ENCODE measurements around the gene ACOT2.
"Not testable (repeated sequence)": the region's sequence is repeated elsewhere in the genome, so short reads cannot be mapped to it uniquely, and the experiment has no call there.

Gene ACOT2

DNA sequence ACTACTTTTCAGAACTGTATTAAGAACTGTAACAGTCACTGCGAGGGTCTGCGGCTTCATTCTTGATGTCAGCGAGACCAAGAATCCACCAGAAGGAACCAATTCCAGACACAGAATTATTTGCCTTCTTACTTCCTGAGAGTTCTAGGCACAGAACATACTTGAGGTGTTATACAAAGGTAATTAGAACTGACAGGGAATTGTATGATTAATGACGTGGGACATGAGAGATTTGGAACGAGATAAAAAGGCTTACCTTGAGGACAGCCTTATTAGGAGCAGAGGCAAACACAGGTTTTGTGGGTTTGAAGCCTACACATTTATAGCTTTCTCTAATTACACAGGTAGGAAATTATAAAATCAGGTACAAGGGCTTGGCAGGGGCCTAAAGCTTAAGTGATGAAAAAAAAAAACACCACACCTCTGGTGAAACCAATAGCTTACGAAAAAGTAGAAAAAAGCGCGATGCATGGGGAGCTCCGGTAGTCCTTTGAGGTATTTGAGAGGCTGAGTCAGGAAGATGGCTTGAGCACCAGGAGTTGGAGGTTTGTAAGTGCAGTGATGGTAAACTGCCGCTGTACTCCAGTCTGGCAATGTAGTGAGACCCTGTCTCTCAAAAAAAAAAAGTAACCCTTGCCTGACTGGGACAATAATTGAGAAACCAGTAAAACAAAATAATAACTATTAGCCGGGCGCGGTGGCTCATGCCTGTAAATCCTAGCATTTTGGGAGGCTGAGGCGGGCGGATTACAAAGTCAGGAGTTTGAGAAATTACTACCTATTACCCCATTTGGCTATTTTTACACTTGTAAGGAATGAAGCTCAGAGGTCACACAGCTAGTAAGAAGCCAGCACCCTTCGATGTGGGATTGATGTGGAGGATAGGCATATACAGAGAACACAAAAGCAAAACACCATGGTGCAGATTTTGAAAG, 795 bp upstream of the ACOT2 start:
- no peak for DNase-seq

DNA sequence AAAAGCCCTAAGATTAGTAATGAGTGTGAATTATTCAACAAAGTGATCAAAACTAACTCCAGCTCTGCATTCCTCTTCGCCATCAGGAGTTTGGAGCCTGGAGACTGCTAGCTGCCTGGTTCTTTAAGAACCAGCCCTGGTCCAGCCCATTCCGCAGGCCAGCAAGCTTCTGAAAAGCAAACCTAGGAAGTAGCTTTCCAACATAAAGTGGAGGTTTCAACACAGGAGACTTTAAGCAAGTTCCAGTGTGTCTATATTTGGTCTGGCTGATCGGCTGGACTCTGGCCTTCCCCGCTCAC, 178 bp upstream of the ACOT2 start:
- not testable (repeated sequence) for DNase-seq

DNA sequence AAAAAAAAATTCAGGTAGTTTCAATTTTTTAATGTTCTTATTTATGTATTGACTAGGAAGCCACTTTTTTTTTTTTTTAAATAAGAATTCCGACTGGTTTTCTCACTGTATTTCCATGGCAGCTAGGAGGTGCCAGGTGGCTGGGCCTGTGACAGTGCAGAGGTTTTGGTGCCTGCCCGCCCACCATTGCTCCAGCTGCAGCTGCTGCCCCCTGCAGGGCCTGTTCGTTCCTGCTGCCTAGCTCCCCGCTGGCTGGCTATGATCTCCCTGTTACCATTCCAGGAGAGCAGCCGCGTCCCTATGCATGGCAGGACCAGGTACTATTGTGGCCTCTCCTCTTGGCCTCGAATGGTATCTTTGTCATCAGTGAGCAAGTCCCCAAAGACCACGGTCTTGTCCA, 1.9 kb downstream of the ACOT2 start:
- DNase-seq = not testable (repeated sequence)

GRCh38 chr14:73573034-73573433, 4.0 kb downstream of the ACOT2 start:
- not testable (repeated sequence) for DNase-seq

DNA sequence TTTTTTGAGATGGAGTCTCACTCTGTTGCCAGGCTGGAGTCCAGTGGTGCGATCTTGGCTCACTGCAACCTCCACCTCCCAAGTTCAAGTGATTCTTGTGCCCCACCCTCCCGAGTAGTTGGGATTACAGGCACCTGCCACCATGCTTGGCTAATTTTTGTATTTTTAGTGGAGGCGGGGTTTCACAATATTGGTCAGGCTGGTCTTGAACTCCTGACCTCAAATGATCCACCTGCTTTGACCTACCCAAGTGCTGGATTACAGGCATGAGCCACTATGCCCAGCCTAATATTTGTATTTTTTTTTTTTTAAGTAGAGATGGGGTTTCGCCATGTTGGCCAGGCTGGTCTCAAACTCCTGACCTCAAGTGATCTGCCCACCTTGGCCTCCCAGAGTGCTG, 4.7 kb downstream of the ACOT2 start:
- not testable (repeated sequence) for DNase-seq

GRCh38 chr14:73574251-73574650, 5.2 kb downstream of the ACOT2 start:
- not testable (repeated sequence) for DNase-seq

DNA sequence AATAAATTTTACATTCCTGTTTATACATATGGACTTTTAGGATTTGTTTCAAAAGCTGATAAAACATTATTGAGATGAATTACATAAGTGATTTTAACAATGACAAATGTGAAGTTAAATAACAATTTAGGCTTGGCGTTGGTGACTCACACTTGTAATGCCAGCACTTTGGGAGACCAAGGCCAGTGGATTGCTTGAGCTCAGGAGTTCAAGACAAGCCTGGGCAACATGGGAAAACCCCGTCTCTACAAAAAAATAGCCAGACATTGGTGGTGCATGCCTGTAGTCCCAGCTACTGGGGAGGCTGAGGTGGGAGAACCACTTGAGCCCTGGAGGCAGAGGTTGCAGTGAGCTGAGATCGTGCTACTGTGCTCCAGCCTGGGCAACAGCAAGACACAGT, 7.4 kb downstream of the ACOT2 start:
- no peak for DNase-seq

- not testable (repeated sequence) for DNase-seq
These were observed 8.2 kb downstream of the ACOT2 start for GRCh38 chr14:73577214-73577613.

DNA sequence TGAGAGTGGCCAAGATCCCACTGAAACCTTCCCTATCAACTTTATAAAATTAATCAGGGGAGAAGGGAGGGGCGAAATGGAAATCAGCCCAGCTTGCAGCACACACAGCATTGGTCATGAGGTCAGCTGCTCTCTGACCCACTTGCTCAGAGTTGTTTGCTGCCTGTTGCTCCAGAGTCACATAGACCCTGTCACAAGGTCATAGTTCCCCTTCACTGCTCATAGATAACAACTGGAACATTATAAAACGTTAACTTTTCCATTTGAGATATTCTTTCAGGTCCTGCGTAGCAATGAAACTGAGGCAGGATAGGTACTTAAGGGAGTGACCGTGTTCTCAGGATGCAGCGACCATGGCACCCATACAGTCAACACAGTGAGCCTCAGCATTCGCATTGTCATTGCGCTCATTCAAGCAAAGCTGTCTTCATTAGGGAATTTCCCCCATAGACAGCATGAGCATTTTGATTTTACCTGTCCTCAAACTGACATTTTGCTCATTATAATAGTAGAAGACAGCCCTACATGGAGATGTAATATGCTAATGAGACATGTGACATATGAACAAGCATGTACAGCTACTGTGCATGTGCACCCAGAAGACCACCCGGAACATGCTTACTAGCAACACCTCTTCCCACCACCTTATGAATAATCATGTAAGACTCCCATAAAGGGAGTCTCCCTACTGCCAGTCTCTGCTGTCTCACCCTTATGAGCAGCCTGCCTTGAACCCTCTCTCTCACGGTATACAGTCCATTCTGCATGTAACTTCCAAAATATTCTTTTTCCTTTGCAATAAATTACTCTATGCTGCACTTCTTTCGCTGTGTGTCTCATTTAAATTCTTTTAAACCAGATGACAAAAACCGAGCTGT, 13.3 kb downstream of the ACOT2 start:
- not testable (repeated sequence) for DNase-seq

GRCh38 chr14:73588695-73589094, 19.7 kb downstream of the ACOT2 start:
- DNase-seq = no peak

GRCh38 chr14:73589116-73589515, 20.1 kb downstream of the ACOT2 start:
- no peak for DNase-seq

DNA sequence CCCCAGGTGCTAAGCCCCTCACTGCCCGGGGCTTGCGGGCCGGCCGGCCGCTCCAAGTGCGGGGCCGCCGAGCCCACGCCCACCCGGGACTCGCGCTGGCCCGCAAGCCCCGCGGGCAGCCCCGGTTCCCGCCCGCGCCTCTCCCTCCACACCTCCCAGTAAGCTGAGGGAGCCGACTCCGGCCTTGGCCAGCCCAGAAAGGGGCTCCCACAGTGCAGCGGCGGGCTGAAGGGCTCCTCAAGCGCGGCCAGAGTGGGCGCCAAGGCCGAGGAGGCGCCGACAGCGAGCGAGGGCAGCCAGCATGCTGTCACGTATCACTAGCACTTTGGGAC, 21.6 kb downstream of the ACOT2 start:
- DNase-seq = not testable (repeated sequence)

DNA sequence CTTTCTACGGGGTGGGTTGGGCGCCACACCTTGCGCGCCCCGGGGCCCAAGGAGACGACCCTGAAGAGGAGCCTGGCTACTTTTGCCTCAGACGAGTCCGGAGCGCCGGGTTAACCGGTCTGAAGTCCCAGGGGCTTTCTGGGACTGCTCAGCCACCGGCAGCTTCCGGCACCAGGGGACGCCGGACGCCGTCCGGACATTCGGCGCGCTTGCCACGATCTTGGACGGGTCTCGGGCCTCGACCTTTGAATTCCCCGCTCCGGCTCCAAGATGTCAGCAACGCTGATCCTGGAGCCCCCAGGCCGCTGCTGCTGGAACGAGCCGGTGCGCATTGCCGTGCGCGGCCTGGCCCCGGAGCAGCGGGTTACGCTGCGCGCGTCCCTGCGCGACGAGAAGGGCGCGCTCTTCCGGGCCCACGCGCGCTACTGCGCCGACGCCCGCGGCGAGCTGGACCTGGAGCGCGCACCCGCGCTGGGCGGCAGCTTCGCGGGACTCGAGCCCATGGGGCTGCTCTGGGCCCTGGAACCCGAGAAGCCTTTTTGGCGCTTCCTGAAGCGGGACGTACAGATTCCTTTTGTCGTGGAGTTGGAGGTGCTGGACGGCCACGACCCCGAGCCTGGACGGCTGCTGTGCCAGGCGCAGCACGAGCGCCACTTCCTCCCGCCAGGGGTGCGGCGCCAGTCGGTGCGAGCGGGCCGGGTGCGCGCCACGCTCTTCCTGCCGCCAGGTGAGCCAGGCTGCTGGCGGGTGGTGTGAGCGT, 22.9 kb downstream of the ACOT2 start, which contains the start of gene ACOT4:
Gene ACOT4, plus strand, starts transcription at position 184 of the 760 bp plus-strand sequence. Its CDS starts 87 bp downstream, at position 271.
- no peak for DNase-seq

DNA sequence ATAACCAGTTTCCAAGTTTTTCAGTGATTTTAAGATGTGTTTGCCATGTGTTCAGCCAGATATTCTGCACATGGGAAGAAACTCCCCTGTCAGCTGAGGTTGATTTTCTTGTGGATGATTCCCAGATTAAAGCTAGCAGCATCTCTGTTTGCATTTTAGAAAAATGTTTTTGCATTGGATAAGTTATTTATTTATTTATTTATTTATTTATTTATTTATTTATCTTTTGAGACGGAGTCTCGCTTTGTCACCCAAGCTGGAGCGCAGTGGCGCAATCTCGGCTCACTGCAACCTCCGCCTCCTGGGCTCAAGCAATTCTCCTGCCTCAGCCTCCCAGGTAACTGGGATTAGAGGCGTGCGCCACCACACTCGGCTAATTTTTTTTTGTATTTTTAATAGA, 25.5 kb downstream of the ACOT2 start:
- no peak for DNase-seq

- DNase-seq = no peak
These were observed 30.5 kb downstream of the ACOT2 start for GRCh38 chr14:73599499-73599898.

DNA sequence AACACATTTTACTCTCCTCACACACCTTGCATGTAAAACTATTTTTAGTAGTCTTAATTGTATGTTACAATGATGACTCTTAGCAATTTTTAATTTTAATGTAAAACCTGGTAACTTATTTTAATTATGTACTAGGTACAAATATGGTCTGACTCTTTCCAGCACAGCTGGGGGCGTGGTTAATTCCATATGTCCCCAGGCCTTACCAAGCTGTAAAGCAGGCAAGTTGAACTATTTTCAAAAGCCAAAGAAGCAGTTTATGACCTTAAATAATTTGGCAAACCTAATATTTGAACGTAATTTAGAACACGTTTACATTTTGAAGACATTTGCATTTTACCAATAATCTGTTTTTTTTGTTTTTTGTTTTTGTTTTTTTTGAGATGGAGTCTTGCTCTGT, 34.0 kb downstream of the ACOT2 start:
- DNase-seq = no peak

DNA sequence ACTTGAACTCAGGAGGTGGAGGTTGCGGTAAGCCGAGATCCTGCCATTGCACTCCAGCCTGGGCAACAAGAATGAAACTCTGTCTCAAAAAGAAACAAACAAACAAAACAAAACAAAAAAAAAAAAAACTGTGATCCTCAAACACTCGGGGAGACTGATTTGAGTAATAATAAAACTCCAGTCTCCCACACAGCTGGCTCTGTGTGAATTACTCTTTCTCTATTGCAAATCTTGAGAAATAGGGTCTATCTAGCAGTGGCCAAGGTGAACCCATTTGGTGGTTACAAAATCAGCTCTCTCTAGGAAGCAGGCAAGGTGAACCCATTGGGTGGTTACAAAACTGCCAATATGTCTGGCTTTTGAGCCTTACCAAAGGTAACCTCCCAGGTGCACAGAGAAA, 37.3 kb downstream of the ACOT2 start:
- DNase-seq = no peak

DNA sequence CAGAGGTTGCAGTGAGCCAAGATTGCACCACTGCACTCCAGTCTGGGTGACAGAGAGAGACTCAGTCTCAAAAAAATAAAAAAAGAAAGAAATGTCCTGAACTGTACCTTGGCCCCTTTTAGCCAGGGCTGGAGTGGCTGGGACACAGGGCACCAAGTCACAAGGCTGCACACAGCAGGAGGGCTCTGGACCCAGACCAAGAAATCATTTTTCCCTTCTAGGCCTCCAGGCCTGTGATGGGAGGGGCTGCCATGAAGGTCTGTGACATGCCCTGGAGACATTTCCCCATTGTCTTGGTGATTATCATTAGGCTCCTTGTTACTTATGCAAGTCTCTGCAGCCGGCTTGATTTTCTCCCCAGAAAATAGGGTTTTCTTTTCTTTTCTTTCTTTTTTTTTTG, 38.2 kb downstream of the ACOT2 start:
- no peak for DNase-seq

GRCh38 chr14:73610687-73611086, 41.7 kb downstream of the ACOT2 start:
- no peak for DNase-seq

GRCh38 chr14:73612339-73613045, 43.5 kb downstream of the ACOT2 start, which contains the start of gene ACOT6:
TSS of gene ACOT6 (plus strand) at chr14:73612517. CDS start at chr14:73612572, 55 bp downstream.
- no peak for DNase-seq

DNA sequence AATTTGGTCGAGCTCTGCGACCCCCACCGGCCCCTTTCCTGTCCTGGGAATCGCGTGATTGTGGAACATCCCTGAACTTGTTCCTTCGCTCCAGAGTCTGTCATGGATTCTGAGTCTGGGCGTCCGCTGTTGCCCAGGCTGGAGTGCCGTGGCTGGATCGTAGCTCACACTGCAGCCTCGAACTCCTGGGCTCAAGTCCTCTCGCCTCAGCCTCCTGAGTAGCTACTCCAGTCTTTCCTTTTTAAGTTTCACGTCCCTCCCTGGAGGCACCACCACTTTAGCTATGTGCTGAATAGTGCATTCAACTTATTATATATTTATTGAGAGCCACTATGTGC, 44.0 kb downstream of the ACOT2 start:
- DNase-seq = no peak

DNA sequence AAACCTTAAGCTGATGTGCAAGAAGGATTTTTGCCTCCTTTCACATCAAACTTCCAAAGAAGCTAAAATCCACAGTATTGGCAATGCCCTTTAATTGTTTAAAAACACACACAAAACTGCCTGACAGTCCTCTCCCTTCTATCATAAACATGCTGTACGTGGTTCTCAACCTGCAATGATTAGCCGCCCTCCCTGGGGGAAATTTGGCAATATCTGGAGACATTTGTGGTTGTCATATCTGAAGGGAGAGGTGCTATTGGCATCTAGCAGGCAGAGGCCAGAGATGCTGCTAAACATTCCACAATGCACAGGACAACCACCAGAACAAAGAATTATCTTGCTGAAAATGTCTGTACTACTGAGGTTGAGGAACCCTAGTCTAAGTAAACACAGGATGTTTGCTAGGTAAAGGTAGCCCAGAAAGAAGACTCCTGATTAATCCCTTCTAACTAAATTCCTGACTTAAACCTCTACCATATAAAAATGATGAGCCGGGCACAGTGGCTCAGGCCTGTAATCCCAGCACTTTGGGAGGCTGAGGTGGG, 44.5 kb downstream of the ACOT2 start:
- DNase-seq = no peak
